Subcutaneous abdominal adipose tissue (tissue), 5 donors: ENCODE data around the gene GRIN3A.
"Not testable (repeated sequence)": the region's sequence is repeated elsewhere in the genome, so short reads cannot be mapped to it uniquely, and the experiment has no call there.

Source experiments
- H3K27ac ChIP-seq: one replicate; pipeline ENCODE4 v1.7.0; 2013; ENCODE audit warnings: low read depth, mild to moderate bottlenecking, inconsistent platforms, low read length, moderate library complexity
- H3K27me3 ChIP-seq, 5 donors: one replicate each; pipeline ENCODE4 v1.7.0; 2013; ENCODE audit warnings: low read length in 5 of 5, inconsistent platforms in 1 of 5; ENCODE audit not compliant: control insufficient read depth in 5 of 5, insufficient read depth in 4 of 5
- H3K36me3 ChIP-seq, 5 donors: one replicate each; pipeline ENCODE4 v1.7.0; 2013; ENCODE audit warnings: low read length in 5 of 5; ENCODE audit not compliant: control insufficient read depth in 5 of 5, insufficient read depth in 5 of 5
- H3K4me1 ChIP-seq, 5 donors: one replicate each; pipeline ENCODE4 v1.7.0; 2013; ENCODE audit warnings: low read length in 5 of 5, mild to moderate bottlenecking in 3 of 5, moderate library complexity in 1 of 5; ENCODE audit not compliant: control insufficient read depth in 5 of 5, insufficient read depth in 5 of 5
- H3K4me3 ChIP-seq, 5 donors: one replicate each; pipeline ENCODE4 v1.7.0; 2013; ENCODE audit warnings: low read length in 5 of 5, low read depth in 1 of 5
- H3K9ac ChIP-seq, 5 donors: one replicate each; pipeline ENCODE4 v1.7.0; 2013; ENCODE audit warnings: low read length in 5 of 5, mild to moderate bottlenecking in 4 of 5, moderate library complexity in 3 of 5
- H3K9me3 ChIP-seq, 5 donors: one replicate each; pipeline ENCODE4 v1.7.0; 2013; ENCODE audit warnings: low read length in 5 of 5; ENCODE audit not compliant: control insufficient read depth in 5 of 5
- donor health status: healthy.
- donor health status: healthy.
- donor health status: healthy.
- donor health status: healthy.
- donor health status: healthy.

The GRIN3A gene

DNA sequence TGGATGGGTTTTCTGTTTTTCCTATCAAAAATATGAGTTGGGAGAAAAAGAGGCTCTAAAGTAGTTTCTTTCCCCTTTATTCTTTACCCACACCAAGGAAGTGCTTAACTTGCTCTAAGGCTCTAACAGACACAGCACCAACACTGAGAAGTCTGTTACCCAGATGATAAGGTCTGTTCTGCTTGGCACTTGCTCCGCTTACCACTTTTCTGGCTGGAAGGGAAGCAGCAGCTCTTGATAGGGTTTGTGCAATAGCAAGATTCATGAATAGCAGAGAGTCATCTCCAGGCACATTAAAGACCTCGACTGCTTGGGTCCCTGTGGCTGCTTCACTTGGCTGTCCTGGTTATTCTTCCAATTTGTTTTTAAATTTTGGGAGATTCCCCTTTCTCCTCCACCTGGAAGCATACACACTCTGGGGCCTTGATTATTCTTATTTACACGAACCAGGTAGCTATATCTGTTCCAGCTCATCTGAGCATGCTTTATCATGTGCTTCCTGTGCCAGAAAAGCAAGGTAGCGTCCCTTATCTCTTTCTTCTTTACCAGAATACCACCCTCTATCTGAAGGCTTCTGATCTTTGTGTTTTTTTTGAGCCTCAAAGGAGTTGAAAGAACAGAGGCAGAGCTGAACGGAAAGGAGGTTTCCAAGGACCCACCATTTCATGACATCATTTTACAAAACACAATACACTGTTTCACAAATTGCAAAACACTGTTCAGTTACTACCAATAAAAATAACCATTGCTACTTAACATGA lies 168.5 kb downstream of the GRIN3A start:
- Histone ChIP-seq H3K9ac (no peak overlapping the region), H3K4me1 (no peaks in the 10 kb centered on the region), H3K4me3 (no peak overlapping the region), H3K27ac (no peak overlapping the region), H3K27me3 (no peaks in the 10 kb centered on the region), H3K9me3 (no peaks in the 10 kb centered on the region), H3K36me3 (peaks cover 14 to 55% (median 29%) of the 10 kb centered on the region in 5 donors)

DNA sequence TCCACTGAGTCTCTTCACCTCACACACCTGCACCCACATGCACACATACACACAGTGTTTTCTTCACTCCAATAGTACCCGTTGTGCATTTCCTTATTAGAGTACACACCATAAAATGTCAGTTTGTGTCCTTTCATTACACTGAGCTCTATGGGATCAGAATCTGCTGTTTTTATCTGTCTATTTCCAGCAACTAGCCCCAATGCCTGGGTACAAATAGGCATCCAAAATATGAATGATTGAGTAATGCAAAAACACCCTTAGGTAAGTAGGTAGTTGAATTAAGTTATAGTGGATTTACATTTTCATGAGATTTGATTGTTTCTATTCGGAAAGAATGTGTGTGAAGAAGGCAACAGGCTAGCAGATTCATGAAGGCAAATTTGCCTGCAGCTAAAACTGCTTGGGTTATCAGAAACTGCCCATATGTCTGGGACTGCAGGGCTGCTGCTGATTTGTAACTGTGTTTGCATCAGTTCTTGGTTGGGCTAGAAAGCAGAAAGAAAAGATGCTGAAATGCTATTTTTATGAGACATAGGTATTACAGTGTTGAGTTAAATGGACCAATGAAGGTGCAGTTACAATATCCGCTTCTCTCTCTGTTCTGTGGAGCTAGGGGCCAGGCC lies 170.6 kb downstream of the GRIN3A start:
- Histone ChIP-seq H3K9ac (no peak overlapping the region), H3K36me3 (peaks cover 22 to 68% (median 38%) of the 10 kb centered on the region in 5 donors), H3K27me3 (no peaks in the 10 kb centered on the region), H3K4me1 (no peaks in the 10 kb centered on the region), H3K4me3 (no peak overlapping the region), H3K27ac (no peak overlapping the region), H3K9me3 (no peaks in the 10 kb centered on the region)

DNA sequence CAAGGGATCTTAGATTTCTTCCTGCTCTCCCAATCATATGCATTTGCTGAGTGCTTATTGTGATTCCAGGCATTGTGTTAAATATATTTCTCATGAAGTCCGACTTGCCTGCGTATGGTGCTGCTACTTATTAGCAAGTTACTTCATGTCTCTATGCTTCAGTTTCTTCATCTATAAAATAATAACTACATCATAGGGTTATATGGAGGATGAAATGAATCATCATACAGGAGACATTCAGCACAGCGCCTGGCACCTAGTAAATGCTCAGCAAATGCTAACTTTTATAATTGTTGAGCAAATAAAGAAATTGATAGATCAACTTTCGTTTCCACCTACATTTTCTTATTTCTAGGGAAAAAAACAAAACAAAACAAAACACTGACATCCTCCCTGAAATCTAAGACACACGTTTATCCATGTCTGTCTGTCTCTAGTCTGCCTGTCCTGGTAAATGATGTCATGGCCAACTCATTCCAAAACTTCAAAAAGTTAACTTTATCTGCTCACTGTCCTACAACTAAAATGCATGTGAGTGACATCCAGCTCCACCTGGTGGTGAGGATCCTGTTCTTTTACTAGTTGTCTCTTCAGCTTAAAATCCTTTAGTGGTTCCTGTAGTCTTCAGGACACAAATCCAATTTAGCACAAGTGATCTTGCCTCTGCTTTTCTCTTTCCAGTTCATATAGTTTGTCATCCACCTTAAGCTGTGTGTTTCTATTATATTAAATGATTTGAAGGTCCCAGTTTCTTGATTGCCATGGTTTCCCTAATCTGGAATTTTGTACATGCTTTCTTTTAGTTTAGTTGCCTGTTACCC lies 171.3 kb downstream of the GRIN3A start:
- Histone ChIP-seq H3K27me3 (no peaks in the 10 kb centered on the region), H3K4me1 (no peaks in the 10 kb centered on the region), H3K9ac (no peak overlapping the region), H3K9me3 (no peaks in the 10 kb centered on the region), H3K27ac (no peak overlapping the region), H3K4me3 (no peak overlapping the region), H3K36me3 (peaks cover 29 to 75% (median 45%) of the 10 kb centered on the region in 5 donors)

DNA sequence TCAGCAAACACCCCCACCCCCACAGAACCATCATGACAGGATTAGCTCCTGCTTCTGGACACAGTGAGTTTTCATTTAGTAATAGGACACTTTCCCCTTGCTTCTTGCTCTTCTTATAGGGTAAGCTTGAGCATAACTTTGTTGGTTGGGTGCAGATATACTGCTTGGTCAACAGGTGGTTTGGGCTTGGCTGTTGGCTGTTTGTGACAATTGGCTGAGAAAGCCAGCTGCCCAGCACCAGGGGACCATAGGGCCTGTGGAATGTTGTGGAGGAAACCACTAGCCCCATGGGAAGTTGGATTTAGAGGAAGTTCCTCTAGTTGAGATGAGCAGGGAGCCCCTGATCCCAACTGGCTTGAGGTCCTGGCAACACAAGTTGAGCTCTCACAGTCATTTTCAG lies 174.2 kb downstream of the GRIN3A start:
- peaks cover 43 to 81% (median 61%) of the 10 kb centered on the region in 5 donors for H3K36me3 ChIP-seq
- no peaks in the 10 kb centered on the region for H3K9me3 ChIP-seq
- H3K4me1 ChIP-seq = no peaks in the 10 kb centered on the region
- H3K27me3 ChIP-seq = no peaks in the 10 kb centered on the region
- H3K4me3 ChIP-seq = no peak overlapping the region
- no peak overlapping the region for H3K27ac ChIP-seq
- no peak overlapping the region for H3K9ac ChIP-seq

DNA sequence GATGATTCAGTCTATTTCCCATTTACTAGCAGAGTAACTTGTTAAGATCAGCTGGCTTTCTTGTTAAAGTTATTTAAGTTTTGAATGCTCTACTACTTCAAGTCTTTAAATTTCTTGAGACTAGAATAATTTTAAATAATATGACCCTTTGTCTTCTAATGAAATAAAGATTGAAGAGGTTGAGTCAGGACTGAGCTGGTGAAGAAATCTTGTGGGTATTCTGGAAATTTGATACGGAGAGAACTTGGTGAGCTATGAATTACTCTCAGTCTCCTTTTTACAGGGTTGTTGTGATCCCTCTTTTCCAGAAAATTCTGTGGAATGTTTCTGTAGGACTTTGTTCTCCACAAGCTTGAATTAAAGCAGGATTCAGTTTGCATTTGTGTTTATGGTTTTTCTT lies 175.5 kb downstream of the GRIN3A start:
- Histone ChIP-seq H3K27me3 (no peaks in the 10 kb centered on the region), H3K4me1 (no peaks in the 10 kb centered on the region), H3K27ac (no peak overlapping the region), H3K9me3 (peaks cover 0 to 4% (median 0%) of the 10 kb centered on the region in 5 donors), H3K36me3 (peaks cover 48 to 77% (median 68%) of the 10 kb centered on the region in 5 donors), H3K4me3 (no peak overlapping the region), H3K9ac (no peak overlapping the region)

DNA sequence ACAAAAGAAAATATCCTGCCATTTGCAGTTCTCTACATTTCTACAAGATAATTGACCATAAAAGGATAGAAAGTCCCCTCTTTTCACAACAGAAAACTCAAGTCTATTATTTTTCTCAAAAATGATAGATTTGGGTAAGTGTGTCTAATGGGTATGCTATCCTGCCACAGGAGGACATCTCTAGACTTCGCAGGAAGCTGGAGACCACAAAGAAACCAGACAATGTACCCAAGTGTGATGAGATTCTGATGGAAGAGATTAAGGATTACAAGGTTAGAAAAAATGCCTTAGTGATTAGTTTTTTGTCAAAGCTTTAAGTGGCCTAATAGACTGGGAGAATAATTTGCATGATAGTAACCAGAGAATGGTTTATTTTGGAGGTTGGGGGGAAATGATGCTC lies 176.7 kb downstream of the GRIN3A start:
- peaks cover 0 to 5% (median 0%) of the 10 kb centered on the region in 5 donors for H3K9me3 ChIP-seq
- H3K4me1 ChIP-seq = no peaks in the 10 kb centered on the region
- H3K36me3 ChIP-seq = peaks cover 53 to 80% (median 75%) of the 10 kb centered on the region in 5 donors
- no peak overlapping the region for H3K9ac ChIP-seq
- H3K4me3 ChIP-seq = no peak overlapping the region
- no peaks in the 10 kb centered on the region for H3K27me3 ChIP-seq
- no peak overlapping the region for H3K27ac ChIP-seq

DNA sequence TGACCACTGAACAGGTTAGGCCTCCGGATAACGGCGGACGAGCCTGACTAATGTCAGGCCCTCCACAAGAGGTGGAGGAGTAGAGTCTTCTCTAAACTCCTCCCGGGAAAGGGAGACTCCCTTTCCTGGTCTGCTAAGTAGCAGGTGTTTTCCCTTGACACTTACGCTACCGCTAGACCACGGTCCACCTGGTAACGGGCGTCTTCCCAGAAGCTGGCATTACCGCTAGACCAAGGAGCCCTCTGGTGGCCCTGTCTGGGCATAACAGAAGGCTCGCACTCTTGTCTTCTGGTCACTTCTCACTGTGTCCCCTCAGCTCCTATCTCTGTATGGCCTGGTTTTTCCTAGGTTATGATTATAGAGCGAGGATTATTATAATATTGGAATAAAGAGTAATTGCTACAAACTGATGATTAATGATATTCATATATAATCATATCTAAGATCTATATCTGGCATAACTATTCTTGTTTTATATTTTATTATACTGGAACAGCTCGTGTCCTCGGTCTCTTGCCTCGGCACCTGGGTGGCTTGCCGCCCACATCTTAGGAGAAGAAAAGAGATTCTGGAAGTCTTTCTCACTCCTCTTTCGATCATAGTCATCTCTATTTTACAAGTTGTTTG lies 188.9 kb downstream of the GRIN3A start:
- not testable (repeated sequence) for H3K9ac ChIP-seq, H3K4me3 ChIP-seq, H3K27me3 ChIP-seq, H3K9me3 ChIP-seq, H3K4me1 ChIP-seq, H3K27ac ChIP-seq
- peaks cover 83 to 89% (median 84%) of the 10 kb centered on the region in 5 donors for H3K36me3 ChIP-seq

DNA sequence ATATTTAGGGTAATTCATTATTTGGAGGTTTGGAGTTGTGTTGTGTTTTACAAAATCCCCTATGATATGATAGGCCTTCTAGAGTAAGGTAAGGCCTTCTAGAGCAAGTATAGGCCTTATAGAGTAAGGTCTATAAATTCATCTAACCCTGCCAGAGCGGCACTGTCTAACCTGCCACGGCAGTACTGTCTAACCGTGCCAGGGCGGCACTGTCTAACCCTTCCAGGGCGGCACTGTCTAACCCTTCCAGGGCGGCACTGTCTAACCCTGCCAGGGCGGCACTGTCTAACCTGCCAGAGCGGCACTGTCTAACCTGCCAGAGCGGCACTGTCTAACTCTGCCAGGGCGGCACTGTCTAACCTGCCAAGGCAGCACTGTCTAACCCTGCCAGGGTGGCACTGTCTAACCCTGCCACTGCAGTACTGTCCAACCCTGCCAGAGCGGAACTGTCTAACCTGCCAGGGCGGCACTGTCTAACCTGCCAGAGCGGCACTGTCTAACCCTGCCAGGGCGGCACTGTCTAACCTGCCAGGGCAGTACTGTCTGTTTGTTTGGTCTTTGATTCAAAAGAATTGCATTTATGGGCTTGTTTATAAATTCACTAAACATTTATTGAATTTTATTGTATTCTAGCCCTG lies 195.2 kb downstream of the GRIN3A start:
- Histone ChIP-seq H3K4me1 (peaks cover 0 to 2% (median 0%) of the 10 kb centered on the region in 5 donors), H3K9me3 (no peaks in the 10 kb centered on the region), H3K27me3 (no peaks in the 10 kb centered on the region), H3K27ac (no peak overlapping the region), H3K4me3 (no peak overlapping the region), H3K36me3 (peaks cover 59 to 84% (median 67%) of the 10 kb centered on the region in 5 donors), H3K9ac (no peak overlapping the region)

DNA sequence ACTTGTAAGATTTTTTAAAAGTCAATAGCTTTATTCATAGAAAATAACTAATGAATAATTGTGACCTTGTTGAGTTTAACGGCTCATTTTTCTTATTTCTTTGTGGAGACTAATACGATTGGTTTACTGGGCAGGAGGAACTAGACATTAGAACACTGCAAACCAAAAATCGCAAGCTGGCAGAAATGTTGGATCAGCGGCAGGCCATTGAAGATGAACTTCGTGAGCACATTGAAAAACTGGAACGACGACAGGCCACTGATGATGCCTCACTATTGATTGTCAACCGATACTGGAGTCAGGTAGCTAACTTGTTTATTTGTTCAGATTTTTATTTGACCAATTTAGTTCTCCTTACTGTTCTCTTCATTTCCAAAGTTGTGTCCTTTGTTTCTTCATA lies 198.4 kb downstream of the GRIN3A start:
- Histone ChIP-seq H3K4me3 (no peak overlapping the region), H3K27ac (no peak overlapping the region), H3K9ac (no peak overlapping the region), H3K9me3 (no peaks in the 10 kb centered on the region), H3K27me3 (no peaks in the 10 kb centered on the region), H3K36me3 (peaks cover 52 to 80% (median 61%) of the 10 kb centered on the region in 5 donors), H3K4me1 (peaks cover 0 to 10% (median 0%) of the 10 kb centered on the region in 5 donors)
